ENCODE data around the gene PMEPA1. TPM values are rescaled to one million over a fixed set of nuclear protein-coding genes. Genes with fewer than 3 reads are reported as not detected.
A peak's percentile ranks its signal among the peaks of the same experiment; 100 is the strongest.

PMEPA1 gene
- total RNA-seq, 4 donors from 2014 or later, result 9.6 to 47.5 (median 18.9) TPM

DNA sequence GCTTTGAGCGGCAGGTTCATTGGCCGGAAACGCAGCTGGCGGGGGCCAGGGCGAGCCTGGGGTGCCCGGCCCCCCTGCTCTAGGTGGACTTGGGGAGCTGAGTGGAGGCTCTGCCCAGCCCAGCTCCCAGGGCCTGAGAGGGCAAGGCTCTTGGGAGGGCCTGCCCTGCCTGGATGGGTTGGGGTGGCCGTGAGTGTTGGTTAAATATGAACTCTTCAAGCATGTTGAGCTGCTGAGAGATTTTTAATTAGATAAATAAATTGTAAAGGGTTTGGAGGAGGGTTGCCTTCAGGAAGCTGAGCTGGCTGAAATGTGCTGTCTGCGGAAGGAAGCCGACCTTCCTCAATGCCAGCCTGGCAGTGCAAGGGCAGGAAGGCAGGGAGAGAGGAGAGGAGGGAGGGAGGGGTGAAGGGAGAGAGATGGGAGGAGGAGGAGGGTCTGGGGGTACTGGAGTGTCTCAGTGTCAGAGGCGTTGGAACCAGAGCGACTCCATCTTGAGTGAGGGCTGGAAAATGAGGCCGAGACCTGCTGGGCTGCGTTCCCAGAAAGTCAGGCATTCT is 39.4 kb upstream of the PMEPA1 start:
- WGBS, 2 donors (ENCODE audit: low coverage in 1 of 2), result 25 to 36% methylated on average over 6 of the region's 13 CpGs
- TF ChIP-seq POLR2A (IDR thresholded peaks at IDR 0.05) (no peak), POLR2AphosphoS5 (IDR thresholded peaks at IDR 0.05) (no peak), EP300 (IDR thresholded peaks at IDR 0.05) (no peak), CTCF (IDR thresholded peaks at IDR 0.05) (no peak)
- Histone ChIP-seq H3K27ac (peak overlapping the region; percentile 8 to 88 (median 76)), H3K9me3 (no peaks in the 10 kb centered on the region), H3K4me1 (peaks cover 2 to 44% (median 13%) of the 10 kb centered on the region in 3 donors), H3K4me3 (peak overlapping the region; percentile 9 to 47), H3K27me3 (no peaks in the 10 kb centered on the region), H3K36me3 (no peaks in the 10 kb centered on the region)
- peak; percentile 3 for ATAC-seq

GRCh38 chr20:57748601-57749130 is 38.9 kb upstream of the PMEPA1 start:
- H3K27ac ChIP-seq, result peak overlapping the region; percentile 8 to 88 (median 76)
- peaks cover 2 to 39% (median 13%) of the 10 kb centered on the region in 3 donors for H3K4me1 ChIP-seq
- no peaks in the 10 kb centered on the region for H3K9me3 ChIP-seq
- 0 to 7% methylated on average over 1 to 13 of the region's 29 CpGs for WGBS, 2 donors (ENCODE audit: low coverage in 1 of 2)
- no peaks in the 10 kb centered on the region for H3K36me3 ChIP-seq
- TF ChIP-seq EP300 (IDR thresholded peaks at IDR 0.05) (no peak), POLR2A (IDR thresholded peaks at IDR 0.05) (no peak), POLR2AphosphoS5 (IDR thresholded peaks at IDR 0.05) (peak; percentile 83), CTCF (IDR thresholded peaks at IDR 0.05) (peak in 2 of 4 experiments; percentile 2 to 7)
- no peaks in the 10 kb centered on the region for H3K27me3 ChIP-seq
- ATAC-seq, result peak; percentile 86
- peak overlapping the region; percentile 9 to 47 for H3K4me3 ChIP-seq

DNA sequence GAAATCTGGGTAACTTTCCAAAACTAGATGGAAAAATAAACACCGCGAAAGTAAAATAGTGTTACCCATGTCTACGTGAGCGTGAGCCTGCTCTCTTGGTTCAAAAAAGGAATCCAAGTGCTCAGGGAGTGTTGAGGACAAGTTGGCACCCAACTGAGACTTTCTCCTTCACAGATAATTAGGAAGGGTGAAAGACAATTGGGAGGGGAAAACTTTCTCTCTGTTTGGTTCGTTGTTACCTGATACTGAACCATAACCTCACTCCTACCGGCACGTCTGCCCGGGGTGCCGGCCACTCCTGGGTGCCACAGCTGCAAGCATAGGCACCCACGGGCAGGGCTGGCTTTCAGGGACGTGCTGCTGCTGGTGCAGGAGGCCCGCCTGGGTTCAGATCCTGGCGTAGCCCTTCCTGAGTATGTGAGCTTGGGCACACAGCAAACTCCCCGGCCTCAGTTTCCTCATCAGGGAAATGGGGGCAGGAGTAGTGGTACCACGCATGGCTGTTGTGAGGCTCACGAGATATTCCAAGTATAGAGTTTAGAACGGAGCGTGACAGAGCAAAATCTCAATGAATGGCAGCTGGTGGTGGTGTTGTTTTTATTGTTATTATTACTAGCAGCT is 38.2 kb upstream of the PMEPA1 start:
- Histone ChIP-seq H3K9me3 (no peaks in the 10 kb centered on the region), H3K36me3 (no peaks in the 10 kb centered on the region), H3K4me3 (peak overlapping the region in 1 of 2 donors; percentile 47), H3K27me3 (no peaks in the 10 kb centered on the region), H3K27ac (peak overlapping the region; percentile 8 to 88 (median 76)), H3K4me1 (peaks cover 2 to 37% (median 13%) of the 10 kb centered on the region in 3 donors)
- TF ChIP-seq EP300 (IDR thresholded peaks at IDR 0.05) (no peak), CTCF (IDR thresholded peaks at IDR 0.05) (no peak), POLR2A (IDR thresholded peaks at IDR 0.05) (no peak), POLR2AphosphoS5 (IDR thresholded peaks at IDR 0.05) (no peak)
- WGBS, 2 donors (ENCODE audit: low coverage in 1 of 2), result 15 to 39% methylated on average over 4 to 7 of the region's 18 CpGs
- no peak for ATAC-seq

DNA sequence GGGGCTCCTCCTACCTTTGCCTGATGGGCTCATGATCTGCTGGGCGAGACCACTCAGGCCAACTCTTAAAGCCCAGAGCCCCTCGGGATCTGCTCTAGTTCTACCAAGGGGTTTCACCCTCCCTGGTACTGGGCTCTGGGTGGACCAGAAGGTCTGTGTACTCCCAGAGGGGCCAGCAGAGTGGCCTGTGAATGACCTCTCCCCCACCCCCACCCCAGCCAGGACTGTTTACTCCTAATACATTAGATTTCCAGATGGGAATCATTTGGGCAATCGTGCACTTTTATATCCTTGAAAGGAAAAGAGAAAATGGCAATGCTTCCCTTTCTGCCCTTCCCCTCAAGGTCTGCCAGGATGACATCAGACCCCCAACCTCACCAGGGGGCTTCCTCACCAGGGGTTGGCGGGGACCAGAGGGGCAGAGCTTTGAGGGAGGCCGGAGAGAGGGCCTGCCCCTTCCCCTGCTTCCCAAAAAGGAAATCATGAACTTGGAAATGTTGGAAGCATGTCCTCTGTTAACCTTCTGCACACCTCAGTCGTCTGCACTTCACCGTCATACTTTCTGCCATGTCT is 37.1 kb upstream of the PMEPA1 start:
- Histone ChIP-seq H3K4me3 (no peak overlapping the region), H3K4me1 (peaks cover 2 to 37% (median 13%) of the 10 kb centered on the region in 3 donors), H3K27me3 (no peaks in the 10 kb centered on the region), H3K36me3 (no peaks in the 10 kb centered on the region), H3K27ac (peak overlapping the region in 1 of 4 donors; percentile 88), H3K9me3 (no peaks in the 10 kb centered on the region)
- 22 to 34% methylated on average over 3 to 7 of the region's 7 CpGs for WGBS, 2 donors (ENCODE audit: low coverage in 1 of 2)
- TF ChIP-seq EP300 (IDR thresholded peaks at IDR 0.05) (no peak), POLR2A (IDR thresholded peaks at IDR 0.05) (no peak), POLR2AphosphoS5 (IDR thresholded peaks at IDR 0.05) (no peak), CTCF (IDR thresholded peaks at IDR 0.05) (no peak)
- ATAC-seq, result no peak
